Measurements from ENCODE around the gene NOD2. TPM values are rescaled to one million over a fixed set of nuclear protein-coding genes. Genes with fewer than 3 reads are reported as not detected.
A peak's percentile ranks its signal among the peaks of the same experiment; 100 is the strongest.

NOD2 gene
- total and polyA plus RNA-seq, 5 donors from 2014 or later: 1.5 to 11.7 (median 3.4) TPM

GRCh38 chr16:50712560-50712898, 19.1 kb downstream of the NOD2 start:
- H3K27ac Mint-ChIP-seq: peak overlapping the region in 1 of 3 donors; percentile 35
- Histone ChIP-seq H3K27me3 (ENCODE audit: control insufficient read depth, insufficient read depth, low read length) (no peaks in the 10 kb centered on the region), H3K27ac (ENCODE audit: insufficient read depth, low read length, poor library complexity, severe bottlenecking) (no peak overlapping the region), H3K4me3 (ENCODE audit: low read depth, low read length) (no peak overlapping the region), H3K4me1 (ENCODE audit: control insufficient read depth, insufficient read depth, low read length, poor library complexity, severe bottlenecking) (peaks cover 15% of the 10 kb centered on the region), H3K9me3 (ENCODE audit: control insufficient read depth in 2 of 2, low read length in 2 of 2) (no peaks in the 10 kb centered on the region), H3K36me3 (ENCODE audit: control insufficient read depth, insufficient read depth, low read length) (peaks cover 5% of the 10 kb centered on the region)
- H3K27me3 Mint-ChIP-seq: no peaks in the 10 kb centered on the region
- peaks cover 7 to 45% (median 14%) of the 10 kb centered on the region in 4 donors for H3K4me1 Mint-ChIP-seq
- ATAC-seq (ENCODE audit: low read depth in 2 of 2) (no peak), DNase-seq (no peak)
- no peaks in the 10 kb centered on the region for H3K9me3 Mint-ChIP-seq
- no peaks in the 10 kb centered on the region for H3K36me3 Mint-ChIP-seq
- no peak overlapping the region for H3K4me3 Mint-ChIP-seq

GRCh38 chr16:50712956-50713355, 19.6 kb downstream of the NOD2 start:
- Histone ChIP-seq H3K4me3 (ENCODE audit: low read depth, low read length) (no peak overlapping the region), H3K27me3 (ENCODE audit: control insufficient read depth, insufficient read depth, low read length) (no peaks in the 10 kb centered on the region), H3K36me3 (ENCODE audit: control insufficient read depth, insufficient read depth, low read length) (peaks cover 5% of the 10 kb centered on the region), H3K9me3 (ENCODE audit: control insufficient read depth in 2 of 2, low read length in 2 of 2) (no peaks in the 10 kb centered on the region), H3K4me1 (ENCODE audit: control insufficient read depth, insufficient read depth, low read length, poor library complexity, severe bottlenecking) (peaks cover 15% of the 10 kb centered on the region), H3K27ac (ENCODE audit: insufficient read depth, low read length, poor library complexity, severe bottlenecking) (no peak overlapping the region)
- no peak for ATAC-seq (ENCODE audit: low read depth in 2 of 2)
- no peak overlapping the region for H3K27ac Mint-ChIP-seq
- H3K36me3 Mint-ChIP-seq: no peaks in the 10 kb centered on the region
- no peaks in the 10 kb centered on the region for H3K9me3 Mint-ChIP-seq
- peaks cover 10 to 46% (median 15%) of the 10 kb centered on the region in 4 donors for H3K4me1 Mint-ChIP-seq
- DNase-seq: no peak
- H3K4me3 Mint-ChIP-seq: no peak overlapping the region
- H3K27me3 Mint-ChIP-seq: no peaks in the 10 kb centered on the region

- Mint-ChIP-seq H3K9me3 (no peaks in the 10 kb centered on the region), H3K36me3 (no peaks in the 10 kb centered on the region), H3K4me3 (no peak overlapping the region), H3K4me1 (peaks cover 0 to 50% (median 17%) of the 10 kb centered on the region in 4 donors), H3K27me3 (no peaks in the 10 kb centered on the region), H3K27ac (peak overlapping the region; percentile 12 to 71 (median 26))
- no peak overlapping the region for H3K4me3 ChIP-seq (ENCODE audit: low read depth, low read length)
- no peaks in the 10 kb centered on the region for H3K9me3 ChIP-seq (ENCODE audit: control insufficient read depth in 2 of 2, low read length in 2 of 2)
- H3K27me3 ChIP-seq (ENCODE audit: control insufficient read depth, insufficient read depth, low read length): no peaks in the 10 kb centered on the region
- DNase-seq (no peak), ATAC-seq (ENCODE audit: low read depth in 2 of 2) (no peak)
- peaks cover 7% of the 10 kb centered on the region for H3K4me1 ChIP-seq (ENCODE audit: control insufficient read depth, insufficient read depth, low read length, poor library complexity, severe bottlenecking)
- H3K27ac ChIP-seq (ENCODE audit: insufficient read depth, low read length, poor library complexity, severe bottlenecking): no peak overlapping the region
- peaks cover 2% of the 10 kb centered on the region for H3K36me3 ChIP-seq (ENCODE audit: control insufficient read depth, insufficient read depth, low read length)
These were observed 23.7 kb downstream of the NOD2 start for GRCh38 chr16:50717091-50717490.

GRCh38 chr16:50717494-50717893, 24.1 kb downstream of the NOD2 start:
- H3K27ac ChIP-seq (ENCODE audit: insufficient read depth, low read length, poor library complexity, severe bottlenecking): no peak overlapping the region

GRCh38 chr16:50718061-50718760, 24.8 kb downstream of the NOD2 start:
- H3K27ac ChIP-seq (ENCODE audit: insufficient read depth, low read length, poor library complexity, severe bottlenecking): no peak overlapping the region
- peaks cover 0 to 46% (median 17%) of the 10 kb centered on the region in 4 donors for H3K4me1 Mint-ChIP-seq
- peak overlapping the region in 2 of 3 donors; percentile 28 to 57 for H3K27ac Mint-ChIP-seq
- no peaks in the 10 kb centered on the region for H3K27me3 ChIP-seq (ENCODE audit: control insufficient read depth, insufficient read depth, low read length)
- peaks cover 7% of the 10 kb centered on the region for H3K36me3 Mint-ChIP-seq
- ATAC-seq (ENCODE audit: low read depth in 2 of 2) (no peak), DNase-seq (no peak)
- no peaks in the 10 kb centered on the region for H3K27me3 Mint-ChIP-seq
- H3K9me3 Mint-ChIP-seq: peaks cover 0 to 2% (median 0%) of the 10 kb centered on the region in 7 donors
- H3K4me3 Mint-ChIP-seq: no peak overlapping the region
- peaks cover 7% of the 10 kb centered on the region for H3K4me1 ChIP-seq (ENCODE audit: control insufficient read depth, insufficient read depth, low read length, poor library complexity, severe bottlenecking)
- H3K4me3 ChIP-seq (ENCODE audit: low read depth, low read length): no peak overlapping the region
- no peaks in the 10 kb centered on the region for H3K9me3 ChIP-seq (ENCODE audit: control insufficient read depth in 2 of 2, low read length in 2 of 2)
- peaks cover 4% of the 10 kb centered on the region for H3K36me3 ChIP-seq (ENCODE audit: control insufficient read depth, insufficient read depth, low read length)

More at GRCh38 chr16:50717494-50717893, 24.1 kb downstream of the NOD2 start:
- Mint-ChIP-seq H3K27me3 (no peaks in the 10 kb centered on the region), H3K4me3 (no peak overlapping the region), H3K36me3 (peaks cover 2% of the 10 kb centered on the region), H3K9me3 (no peaks in the 10 kb centered on the region), H3K27ac (peak overlapping the region; percentile 12 to 71 (median 26)), H3K4me1 (peaks cover 0 to 48% (median 17%) of the 10 kb centered on the region in 4 donors)
- no peak for DNase-seq
- Histone ChIP-seq H3K27me3 (ENCODE audit: control insufficient read depth, insufficient read depth, low read length) (no peaks in the 10 kb centered on the region), H3K36me3 (ENCODE audit: control insufficient read depth, insufficient read depth, low read length) (peaks cover 3% of the 10 kb centered on the region), H3K4me1 (ENCODE audit: control insufficient read depth, insufficient read depth, low read length, poor library complexity, severe bottlenecking) (peaks cover 7% of the 10 kb centered on the region), H3K4me3 (ENCODE audit: low read depth, low read length) (no peak overlapping the region), H3K9me3 (ENCODE audit: control insufficient read depth in 2 of 2, low read length in 2 of 2) (no peaks in the 10 kb centered on the region)
- ATAC-seq (ENCODE audit: low read depth in 2 of 2): no peak

GRCh38 chr16:50718761-50719400, 25.5 kb downstream of the NOD2 start:
- Mint-ChIP-seq H3K27ac (peak overlapping the region in 1 of 3 donors; percentile 51), H3K9me3 (peaks cover 0 to 7% (median under 1%) of the 10 kb centered on the region in 7 donors)
- no peak overlapping the region for H3K4me3 ChIP-seq (ENCODE audit: low read depth, low read length)

GRCh38 chr16:50719401-50720337, 26.3 kb downstream of the NOD2 start:
- Mint-ChIP-seq H3K4me1 (peaks cover 0 to 39% (median 19%) of the 10 kb centered on the region in 4 donors), H3K27me3 (no peaks in the 10 kb centered on the region), H3K4me3 (no peak overlapping the region), H3K9me3 (peaks cover 0 to 14% (median 6%) of the 10 kb centered on the region in 7 donors), H3K36me3 (peaks cover 13% of the 10 kb centered on the region), H3K27ac (peak overlapping the region in 2 of 3 donors; percentile 31 to 86)
- ATAC-seq (ENCODE audit: low read depth in 2 of 2): peak in 1 of 2 donors; percentile 43
- peaks cover 7% of the 10 kb centered on the region for H3K4me1 ChIP-seq (ENCODE audit: control insufficient read depth, insufficient read depth, low read length, poor library complexity, severe bottlenecking)
- no peak overlapping the region for H3K4me3 ChIP-seq (ENCODE audit: low read depth, low read length)
- DNase-seq: no peak
- H3K27ac ChIP-seq (ENCODE audit: insufficient read depth, low read length, poor library complexity, severe bottlenecking): no peak overlapping the region
- H3K9me3 ChIP-seq (ENCODE audit: control insufficient read depth in 2 of 2, low read length in 2 of 2): peaks cover 10 to 11% of the 10 kb centered on the region in 2 experiments
- H3K27me3 ChIP-seq (ENCODE audit: control insufficient read depth, insufficient read depth, low read length): no peaks in the 10 kb centered on the region
- peaks cover 13% of the 10 kb centered on the region for H3K36me3 ChIP-seq (ENCODE audit: control insufficient read depth, insufficient read depth, low read length)

More at GRCh38 chr16:50718761-50719400, 25.5 kb downstream of the NOD2 start:
- Histone ChIP-seq H3K27me3 (ENCODE audit: control insufficient read depth, insufficient read depth, low read length) (no peaks in the 10 kb centered on the region), H3K27ac (ENCODE audit: insufficient read depth, low read length, poor library complexity, severe bottlenecking) (no peak overlapping the region), H3K36me3 (ENCODE audit: control insufficient read depth, insufficient read depth, low read length) (peaks cover 6% of the 10 kb centered on the region), H3K9me3 (ENCODE audit: control insufficient read depth in 2 of 2, low read length in 2 of 2) (peaks cover 3% of the 10 kb centered on the region in 2 experiments), H3K4me1 (ENCODE audit: control insufficient read depth, insufficient read depth, low read length, poor library complexity, severe bottlenecking) (peaks cover 7% of the 10 kb centered on the region)
- H3K36me3 Mint-ChIP-seq: peaks cover 10% of the 10 kb centered on the region
- H3K4me3 Mint-ChIP-seq: no peak overlapping the region
- peaks cover 0 to 42% (median 18%) of the 10 kb centered on the region in 4 donors for H3K4me1 Mint-ChIP-seq
- DNase-seq (no peak), ATAC-seq (ENCODE audit: low read depth in 2 of 2) (no peak)
- no peaks in the 10 kb centered on the region for H3K27me3 Mint-ChIP-seq

Measured in CD4-positive, CD25-positive, alpha-beta regulatory T cell (primary cell).